GM23248 (cell line): ENCODE results near the gene PLS3. TPM values are rescaled to one million over a fixed set of nuclear protein-coding genes. Genes with fewer than 3 reads are reported as not detected.

Source experiments
- DNase-seq: peaks from one replicate; pipeline ENCODE4 v3.0.0-alpha.2; 2015
- H2AFZ ChIP-seq: fragments of 200-600 bp; sonication (generic); 2 replicates; pipeline ENCODE4 v1.6.1; 2016; ENCODE audit warnings: antibody characterized with exemption
- H3F3A ChIP-seq: fragments of 200-600 bp; sonication (generic); 2 replicates; pipeline ENCODE4 v1.6.1; 2016; ENCODE audit warnings: mild to moderate bottlenecking, antibody characterized with exemption, mixed run types; ENCODE audit not compliant: insufficient read depth
- H3K27ac ChIP-seq: fragments of 200-600 bp; sonication (generic); 2 replicates; pipeline ENCODE4 v1.5.1; 2016; ENCODE audit warnings: mild to moderate bottlenecking
- H3K27me3 ChIP-seq: fragments of 200-600 bp; sonication (generic); replicated peaks from 2 replicates; pipeline ENCODE4 v1.6.1; 2016; ENCODE audit warnings: mild to moderate bottlenecking; ENCODE audit not compliant: insufficient read depth
- H3K36me3 ChIP-seq: fragments of 200-600 bp; sonication (generic); 2 replicates; pipeline ENCODE4 v1.6.1; 2016; ENCODE audit warnings: low read depth, mild to moderate bottlenecking
- H3K4me1 ChIP-seq: fragments of 200-600 bp; sonication (generic); 2 replicates; pipeline ENCODE4 v1.6.1; 2016; ENCODE audit warnings: mild to moderate bottlenecking; ENCODE audit not compliant: insufficient read depth
- H3K4me2 ChIP-seq: fragments of 200-600 bp; sonication (generic); one replicate; pipeline ENCODE4 v1.6.1; 2016; ENCODE audit warnings: mild to moderate bottlenecking; ENCODE audit not compliant: unreplicated experiment
- H3K4me3 ChIP-seq: fragments of 200-600 bp; sonication (generic); 2 replicates; pipeline ENCODE4 v1.5.1; 2016; ENCODE audit warnings: mild to moderate bottlenecking
- H3K79me2 ChIP-seq: fragments of 200-600 bp; sonication (generic); 2 replicates; pipeline ENCODE4 v1.6.1; 2016; ENCODE audit warnings: mild to moderate bottlenecking; ENCODE audit not compliant: insufficient read depth
- H3K9ac ChIP-seq: fragments of 200-600 bp; sonication (generic); 2 replicates; pipeline ENCODE4 v1.6.1; 2016; ENCODE audit warnings: mild to moderate bottlenecking
- H3K9me2 ChIP-seq: fragments of 200-600 bp; sonication (generic); 2 replicates; pipeline ENCODE4 v1.6.1; 2016; ENCODE audit warnings: mixed run types, mild to moderate bottlenecking, moderate library complexity; ENCODE audit not compliant: insufficient read depth
- H3K9me3 ChIP-seq: fragments of 200-600 bp; sonication (generic); one replicate; pipeline ENCODE4 v1.6.1; 2017; ENCODE audit warnings: low read depth
- H4K20me1 ChIP-seq: fragments of 200-600 bp; sonication (generic); 2 replicates; pipeline ENCODE4 v1.6.0; 2016; ENCODE audit not compliant: insufficient read depth
- EZH2 ChIP-seq: fragments of 200-600 bp; sonication (generic); IDR thresholded peaks from 2 replicates; pipeline ENCODE4 v1.6.1; 2018; ENCODE audit warnings: antibody characterized with exemption, mild to moderate bottlenecking; ENCODE audit not compliant: insufficient read depth, poor library complexity, severe bottlenecking
- EZH2phosphoT487 ChIP-seq: fragments of 200-600 bp; sonication (generic); IDR thresholded peaks from 2 replicates; pipeline ENCODE4 v1.6.1; 2018; ENCODE audit warnings: antibody characterized with exemption, moderate library complexity, mild to moderate bottlenecking, low read depth; ENCODE audit not compliant: insufficient read depth
- WGBS, 2 experiments: methylation state at CpG; one replicate each; pipeline ENCODE4 v1.1.6; 2015 to 2017; ENCODE audit warnings: low lambda C conversion rate in 2 of 2, low coverage in 1 of 2; ENCODE audit errors: missing lambda C conversion rate in 2 of 2; 5-methylcytosine and 5-hydroxymethylcytosine counted together
- in situ Hi-C: fragments of 300-500 bp; cut with MboI; formaldehyde crosslinking; loops from 2 replicates; pipeline ENCODE4 v1.15.0; 2020
- polyA plus RNA-seq: library from polyadenylated mRNA; unstranded; fragments of >200 nt; fragmentation: Nextera tagmentation; extraction: Ambion mirVana; gene quantifications from 2 replicates; pipeline ENCODE4 v1.2.1, GENCODE V29; 2016
- total RNA-seq: library from RNA; depleted of rRNA; stranded (reverse); fragments of >200 nt; shearing (Covaris generic); gene quantifications from 2 replicates; pipeline ENCODE4 v1.2.3, GENCODE V29; 2014

The PLS3 gene
- total and polyA plus RNA-seq, 2 experiments from 2014 or later, result 118 to 137 TPM

- H3K79me2 ChIP-seq, result peaks cover 98% of the 10 kb centered on the region
- no peak overlapping the region for H3K27ac ChIP-seq
- no peak overlapping the region for H2AFZ ChIP-seq
- H3K9me2 ChIP-seq, result no peaks in the 10 kb centered on the region
- 82 to 98% methylated on average over 6 to 8 of the region's 8 CpGs for WGBS, 2 experiments
- H3K27me3 ChIP-seq, result no peaks in the 10 kb centered on the region
- no peaks in the 10 kb centered on the region for H3K9me3 ChIP-seq
- no peak for DNase-seq
- peaks cover 22% of the 10 kb centered on the region; the same call in 1 of the 2 replicates for H3F3A ChIP-seq
- peaks cover 38% of the 10 kb centered on the region for H3K4me1 ChIP-seq
- no peaks in the 10 kb centered on the region for H4K20me1 ChIP-seq
- H3K4me3 ChIP-seq, result no peak overlapping the region
- H3K4me2 ChIP-seq, result no peak overlapping the region
- in situ Hi-C loops, result no loop called here
- no peak overlapping the region for H3K9ac ChIP-seq
- H3K36me3 ChIP-seq, result no peaks in the 10 kb centered on the region; the same call in 1 of the 2 replicates
- no peak for TF ChIP-seq EZH2phosphoT487
- no peak for TF ChIP-seq EZH2
Measured at GRCh38 chrX:115579786-115580294, 18.9 kb downstream of the PLS3 start.

GRCh38 chrX:115581759-115582615 is 21.0 kb downstream of the PLS3 start:
- no peak for TF ChIP-seq EZH2phosphoT487
- no peak for TF ChIP-seq EZH2
- no peak overlapping the region for H2AFZ ChIP-seq
- H3F3A ChIP-seq, result peaks cover 32% of the 10 kb centered on the region; the same call in 1 of the 2 replicates
- no peaks in the 10 kb centered on the region for H3K9me3 ChIP-seq
- peak; percentile 40 for DNase-seq
- H3K36me3 ChIP-seq, result no peaks in the 10 kb centered on the region
- in situ Hi-C loops, result no loop called here
- 0 out of 2 replicates have a peak overlapping the region, but pooled peaks have one; percentile 7 for H3K4me3 ChIP-seq
- peaks cover 44% of the 10 kb centered on the region for H3K4me1 ChIP-seq
- peak overlapping the region; percentile 70 for H3K9ac ChIP-seq
- H4K20me1 ChIP-seq, result no peaks in the 10 kb centered on the region
- H3K27me3 ChIP-seq, result no peaks in the 10 kb centered on the region
- H3K79me2 ChIP-seq, result peaks cover 98% of the 10 kb centered on the region
- H3K9me2 ChIP-seq, result no peaks in the 10 kb centered on the region
- H3K4me2 ChIP-seq, result peak overlapping the region; percentile 48
- WGBS, 2 experiments, result 3 to 4% methylated on average over 2 of the region's 2 CpGs
- peak overlapping the region; percentile 77 for H3K27ac ChIP-seq

DNA sequence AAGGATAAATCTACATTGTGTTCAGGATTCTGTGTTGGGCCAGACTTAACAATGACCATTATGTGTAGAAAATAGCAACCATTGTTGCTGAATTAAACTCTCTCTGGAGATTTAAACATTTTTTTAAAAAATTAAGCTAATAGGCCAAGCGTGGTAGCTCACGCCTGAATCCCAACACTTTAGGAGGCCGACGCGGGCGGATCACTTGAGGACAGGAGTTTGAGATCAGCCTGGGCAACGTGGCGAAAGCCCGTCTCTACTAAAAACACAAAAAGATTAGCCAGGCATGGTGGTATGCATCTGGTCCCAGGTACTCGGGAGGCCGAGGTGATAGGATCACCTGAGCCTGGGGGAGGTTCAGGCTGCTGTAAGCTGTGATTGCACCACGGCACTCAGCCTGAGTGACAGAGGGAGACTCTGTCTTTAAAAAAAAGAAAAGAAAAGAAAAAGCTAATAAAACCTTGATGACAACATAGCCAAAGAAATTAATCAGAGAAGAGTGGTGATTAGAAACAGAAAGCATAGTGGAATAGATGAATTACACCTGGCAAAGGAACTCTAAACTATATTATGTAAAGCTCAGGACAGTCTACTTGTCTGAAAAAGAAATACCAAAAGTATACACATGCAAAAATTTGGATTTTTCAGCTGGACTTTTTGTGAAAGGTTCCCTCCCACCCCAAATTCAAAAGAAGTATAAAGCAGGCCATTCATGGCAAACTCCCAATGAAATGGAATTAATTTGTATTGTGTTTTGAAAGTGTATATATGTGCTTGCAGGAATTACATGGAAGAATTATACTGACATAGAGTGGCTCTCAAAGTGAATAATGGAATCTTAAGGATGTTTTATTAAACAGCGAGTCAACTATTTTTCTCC is 21.9 kb downstream of the PLS3 start:
- Histone ChIP-seq H3K4me2 (peak overlapping the region; percentile 76), H3K4me1 (peaks cover 44% of the 10 kb centered on the region), H3K4me3 (peak overlapping the region; percentile 67), H3F3A (peaks cover 32% of the 10 kb centered on the region; the same call in 1 of the 2 replicates), H3K27ac (peak overlapping the region; percentile 77), H3K9me3 (no peaks in the 10 kb centered on the region), H3K79me2 (peaks cover 98% of the 10 kb centered on the region), H4K20me1 (no peaks in the 10 kb centered on the region), H3K36me3 (no peaks in the 10 kb centered on the region), H3K27me3 (no peaks in the 10 kb centered on the region), H3K9me2 (no peaks in the 10 kb centered on the region), H2AFZ (peak overlapping the region; percentile 47; the same call in 1 of the 2 replicates), H3K9ac (peak overlapping the region; percentile 70)
- in situ Hi-C loops, result no loop called here
- TF ChIP-seq EZH2 (no peak), EZH2phosphoT487 (no peak)
- no peak for DNase-seq
- 54 to 71% methylated on average over 10 to 13 of the region's 13 CpGs for WGBS, 2 experiments

DNA sequence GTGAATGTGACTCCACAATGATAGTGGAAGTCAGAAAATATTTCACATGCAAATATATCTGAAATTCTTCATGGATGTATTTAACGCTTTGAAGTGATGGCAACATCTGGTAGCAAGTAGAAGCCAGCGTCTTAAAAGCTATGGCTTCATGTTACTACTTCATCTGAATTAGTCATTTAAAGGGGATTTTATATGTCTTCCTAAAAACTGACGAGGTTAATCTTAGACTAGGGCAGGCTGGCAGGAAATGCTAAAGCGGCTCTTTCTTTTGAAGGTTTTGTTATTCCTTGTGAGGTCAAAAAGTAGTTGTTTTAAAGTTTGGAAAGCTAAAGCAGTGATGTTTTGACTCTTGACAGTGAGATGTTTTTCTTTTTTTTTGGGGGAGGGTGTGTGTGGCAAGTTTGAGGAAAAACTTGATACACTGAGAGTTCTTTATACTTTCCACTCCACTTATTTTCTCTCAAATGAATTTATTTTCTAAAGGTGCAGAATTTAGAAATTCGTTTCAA is 22.6 kb downstream of the PLS3 start:
- H3K9me2 ChIP-seq, result no peaks in the 10 kb centered on the region
- H3K27ac ChIP-seq, result peak overlapping the region; percentile 77

More for the DNA sequence above, 22.6 kb downstream of the PLS3 start:
- no peaks in the 10 kb centered on the region for H3K36me3 ChIP-seq
- H2AFZ ChIP-seq, result peak overlapping the region; percentile 47
- H4K20me1 ChIP-seq, result no peaks in the 10 kb centered on the region
- H3K4me3 ChIP-seq, result peak overlapping the region; percentile 67
- H3F3A ChIP-seq, result peaks cover 32% of the 10 kb centered on the region; the same call in 1 of the 2 replicates
- peak overlapping the region; percentile 76 for H3K4me2 ChIP-seq
- in situ Hi-C loops, result no loop called here
- 0 to 2% methylated on average over 5 of the region's 5 CpGs for WGBS, 2 experiments
- peak overlapping the region; percentile 70 for H3K9ac ChIP-seq
- no peaks in the 10 kb centered on the region for H3K9me3 ChIP-seq
- peaks cover 98% of the 10 kb centered on the region for H3K79me2 ChIP-seq
- H3K4me1 ChIP-seq, result peaks cover 44% of the 10 kb centered on the region
- TF ChIP-seq EZH2phosphoT487 (no peak), EZH2 (no peak)
- peak; percentile 65 for DNase-seq
- no peaks in the 10 kb centered on the region for H3K27me3 ChIP-seq
